HG03175 (cell line): ENCODE measurements around the gene BTAF1.

Source experiments
- ATAC-seq: cut with Tn5 transposase; IDR thresholded peaks from one replicate; pipeline ENCODE4 v1.9.1; 2021; ENCODE audit warnings: mild to moderate bottlenecking, moderate library complexity; ENCODE audit not compliant: unreplicated experiment

The BTAF1 gene

DNA sequence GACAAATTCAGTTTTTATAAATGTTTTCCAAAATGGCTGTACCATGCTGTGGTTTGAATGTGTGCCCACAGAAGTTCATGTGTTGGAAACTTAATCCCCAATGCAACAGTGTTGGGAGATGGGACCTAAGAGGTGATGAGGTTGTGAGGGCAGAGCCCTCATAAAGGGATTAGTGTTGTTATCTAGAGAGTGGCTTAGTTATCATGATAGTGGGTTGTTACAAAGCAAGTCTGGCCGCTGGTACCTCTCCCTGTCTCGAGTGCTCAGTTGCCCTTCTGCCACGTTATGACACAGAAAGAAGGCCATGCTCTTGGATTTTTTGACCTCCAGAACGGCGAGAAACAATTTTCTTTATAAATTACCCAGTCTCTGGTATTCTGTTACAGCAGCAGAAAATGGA is 119.0 kb downstream of the BTAF1 start:
- ATAC-seq, result no peak

DNA sequence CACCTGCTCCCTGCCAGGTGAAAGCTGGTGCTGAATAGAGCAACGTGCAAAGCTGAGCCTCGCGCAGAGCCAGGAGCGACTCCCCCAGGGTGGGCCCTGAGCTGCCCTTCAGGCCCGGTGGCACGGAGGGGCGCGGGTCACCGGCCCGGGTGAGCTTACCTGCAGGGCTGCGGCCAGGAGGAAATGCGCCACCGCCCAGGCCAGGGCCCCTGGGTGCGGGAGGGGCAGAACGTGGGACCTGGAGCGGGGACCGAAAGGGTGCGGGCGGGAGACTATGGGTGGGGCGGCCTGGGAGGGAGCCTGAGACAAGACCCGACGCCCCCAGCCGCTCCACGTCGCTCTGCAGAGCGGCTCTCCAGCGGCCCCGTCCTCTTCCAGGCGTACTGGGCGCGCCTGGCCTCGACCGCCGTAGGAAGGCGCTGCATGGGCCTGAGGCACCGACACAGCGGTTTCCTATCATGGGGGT is 122.1 kb downstream of the BTAF1 start:
- ATAC-seq, result no peak

DNA sequence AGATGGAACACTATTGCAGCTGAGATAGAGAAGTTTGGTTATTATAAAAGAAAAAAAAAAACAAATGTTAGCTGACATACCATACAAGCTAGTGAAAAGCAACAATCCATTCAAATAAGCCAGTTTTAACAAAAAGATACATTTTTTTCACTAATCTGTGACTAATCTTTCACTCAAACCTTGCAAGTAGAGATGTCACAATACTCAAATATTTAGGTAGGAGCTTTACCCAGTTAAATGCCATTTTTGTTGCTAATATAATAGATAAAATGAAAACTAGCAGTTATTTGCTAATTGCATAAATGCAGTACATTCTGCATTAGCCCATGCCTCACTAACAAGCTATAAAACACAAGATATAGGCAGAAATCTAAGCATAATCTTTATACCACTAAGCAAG is 123.6 kb downstream of the BTAF1 start:
- no peak for ATAC-seq

DNA sequence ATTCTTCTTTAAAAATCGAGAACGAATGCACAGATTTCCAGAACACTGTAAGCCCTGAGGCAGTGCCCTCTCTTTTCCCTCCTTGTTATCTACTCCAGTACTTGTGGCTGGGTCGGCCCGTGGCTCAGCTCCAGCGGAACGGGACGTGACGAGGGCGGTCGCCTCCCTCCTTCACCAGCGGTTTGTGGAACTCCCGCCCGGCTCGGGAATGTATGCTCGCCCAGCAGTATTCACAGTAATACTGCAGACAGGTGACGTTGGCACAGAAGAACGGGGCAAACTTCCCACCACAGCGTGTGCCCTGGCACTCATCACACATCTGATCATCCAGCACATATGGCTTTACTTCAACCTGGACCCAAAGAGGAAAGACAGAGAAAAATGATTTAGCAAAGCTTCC is 128.5 kb downstream of the BTAF1 start:
- no peak for ATAC-seq

DNA sequence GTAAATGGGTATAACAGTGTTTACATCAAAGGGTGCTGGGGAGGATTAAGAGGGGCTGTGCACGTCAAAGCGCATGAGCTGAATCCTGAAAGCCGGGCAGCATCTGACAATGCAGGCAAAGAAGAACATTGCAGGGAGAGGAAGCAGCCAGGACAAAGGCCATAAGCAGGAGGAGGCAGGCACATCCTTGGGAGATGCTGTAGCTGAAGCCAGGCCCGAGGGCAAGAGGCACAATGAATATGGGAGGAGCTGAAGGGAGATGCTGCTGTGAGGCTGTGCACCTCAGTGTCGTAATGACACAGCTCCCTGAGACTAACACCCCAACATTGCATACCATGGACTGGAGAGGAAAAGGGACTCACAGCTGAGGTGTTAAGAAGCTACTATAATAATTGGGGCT is 129.2 kb downstream of the BTAF1 start:
- ATAC-seq, result no peak

DNA sequence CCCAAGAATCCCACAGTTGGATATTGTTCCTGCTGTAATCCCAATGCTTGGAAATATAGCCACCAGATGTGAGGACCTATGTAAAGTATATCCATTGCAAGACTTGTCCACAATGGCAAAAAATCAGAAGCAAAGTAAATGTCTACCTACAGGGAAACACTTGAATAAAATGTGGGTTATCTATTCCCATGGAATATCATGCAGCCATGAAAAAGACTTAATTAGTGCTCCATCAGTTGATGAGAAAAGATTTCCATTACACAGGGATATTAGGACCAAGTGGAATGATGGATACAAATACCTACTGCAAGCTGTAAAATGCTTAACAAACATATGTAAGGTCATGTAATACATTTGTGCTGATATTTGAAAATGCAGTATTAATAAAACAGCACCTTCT is 131.2 kb downstream of the BTAF1 start:
- ATAC-seq, result no peak

DNA sequence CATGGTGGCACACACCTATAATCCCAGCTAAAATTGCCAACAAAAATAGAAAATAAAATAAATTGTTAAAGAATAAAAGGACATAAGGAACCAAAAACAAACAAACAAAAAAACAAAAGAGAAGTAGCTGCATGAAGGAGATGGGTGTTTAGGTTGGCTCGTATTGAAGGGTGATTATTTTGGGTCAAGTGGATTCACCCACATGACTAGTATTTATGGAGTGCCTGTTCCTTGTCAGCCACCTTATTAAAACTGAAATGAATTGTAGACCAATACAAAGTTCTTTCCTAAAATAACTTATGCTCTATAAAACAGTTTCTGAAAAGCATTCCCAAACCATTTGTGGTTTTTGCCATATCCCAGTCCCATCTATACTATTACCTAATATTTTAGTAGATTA is 138.7 kb downstream of the BTAF1 start:
- no peak for ATAC-seq

DNA sequence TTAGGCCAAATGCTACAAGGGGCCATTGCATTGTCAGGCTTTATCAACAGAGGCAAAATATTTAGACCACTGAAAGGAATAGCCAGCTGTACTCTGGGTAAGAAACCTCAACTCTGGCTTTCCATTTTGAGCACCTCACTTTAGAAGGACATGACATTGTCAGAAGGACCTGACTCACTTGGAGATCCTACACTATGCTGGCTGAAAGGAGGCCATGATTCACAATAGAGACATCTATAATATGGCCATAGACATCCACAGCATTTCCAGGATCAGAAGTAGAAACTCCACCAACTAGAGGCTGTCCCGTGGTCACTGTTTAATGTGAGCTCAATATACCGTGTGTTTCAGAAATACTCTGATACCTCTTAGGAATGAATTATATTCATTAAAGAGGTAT is 140.9 kb downstream of the BTAF1 start:
- no peak for ATAC-seq

DNA sequence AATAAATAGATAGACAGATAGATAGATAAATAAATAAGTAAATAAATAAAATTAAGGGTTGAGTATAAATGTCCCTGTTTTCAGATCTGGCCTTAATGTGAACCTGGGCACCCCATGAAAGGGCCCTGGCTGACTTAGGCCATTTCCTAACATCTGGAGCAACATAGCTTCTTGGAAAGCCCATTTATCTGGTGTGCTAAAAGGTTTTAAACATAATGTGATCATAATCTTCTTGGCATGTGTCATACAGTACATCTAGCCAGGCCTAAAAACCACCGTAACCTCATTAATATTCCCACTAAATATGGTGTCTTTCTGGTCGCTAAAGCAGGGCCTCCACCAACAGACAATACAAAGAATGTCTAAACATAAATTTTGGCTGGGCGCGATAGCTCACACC is 142.8 kb downstream of the BTAF1 start:
- ATAC-seq, result no peak

DNA sequence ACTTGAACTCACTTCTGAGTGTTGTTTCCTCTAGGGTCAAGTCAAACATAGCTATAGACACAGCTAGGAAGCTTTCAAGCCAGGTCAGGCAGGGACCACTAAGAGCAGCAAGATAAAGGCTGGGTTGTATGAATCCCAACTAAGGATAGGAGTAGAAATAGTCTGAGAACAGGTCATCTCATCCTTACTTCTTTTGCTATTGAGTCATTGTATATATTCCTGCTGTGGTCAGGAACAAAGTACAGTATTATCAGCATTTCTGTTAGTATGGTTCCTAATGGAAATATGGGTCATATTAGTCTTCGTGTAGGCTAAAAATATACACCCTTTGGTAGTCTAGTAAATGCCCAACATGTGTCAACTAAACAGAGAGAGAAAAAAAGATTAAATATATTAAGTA is 145.3 kb downstream of the BTAF1 start:
- ATAC-seq, result no peak

DNA sequence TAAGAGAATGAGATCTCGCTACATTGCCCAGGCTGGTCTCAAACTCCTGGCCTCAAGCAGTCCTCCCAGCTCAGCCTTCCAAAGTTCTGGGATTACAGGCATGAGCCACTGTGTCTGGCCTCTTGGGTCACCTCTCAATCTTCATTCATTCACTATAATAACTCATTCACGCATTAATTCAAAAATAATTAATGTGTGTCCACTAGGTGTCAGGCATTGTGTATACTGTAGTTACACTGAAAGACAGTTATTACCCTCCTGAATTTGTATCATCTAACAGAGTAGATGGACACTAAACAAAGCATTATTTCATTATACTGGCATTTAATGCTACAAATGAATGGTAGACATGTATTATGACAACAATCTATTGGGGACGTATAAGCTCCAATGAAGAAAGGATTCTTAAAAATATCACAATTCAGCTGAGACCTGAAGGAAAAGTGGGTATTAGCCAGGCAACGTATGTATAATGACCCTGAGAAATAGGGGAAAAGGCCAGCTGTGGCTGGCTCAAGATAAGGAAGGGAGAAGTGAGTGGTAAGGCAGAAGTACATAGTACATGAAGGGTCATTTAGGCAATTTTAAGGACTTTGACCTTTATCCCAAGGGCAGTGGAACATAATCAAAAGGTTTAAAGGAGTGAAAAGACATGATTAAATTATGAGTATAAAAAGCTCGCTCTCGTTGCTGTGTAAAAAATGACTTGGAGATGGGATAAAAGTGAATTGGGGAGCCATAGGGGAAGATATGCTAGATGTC is 150.7 kb downstream of the BTAF1 start:
- no peak for ATAC-seq

DNA sequence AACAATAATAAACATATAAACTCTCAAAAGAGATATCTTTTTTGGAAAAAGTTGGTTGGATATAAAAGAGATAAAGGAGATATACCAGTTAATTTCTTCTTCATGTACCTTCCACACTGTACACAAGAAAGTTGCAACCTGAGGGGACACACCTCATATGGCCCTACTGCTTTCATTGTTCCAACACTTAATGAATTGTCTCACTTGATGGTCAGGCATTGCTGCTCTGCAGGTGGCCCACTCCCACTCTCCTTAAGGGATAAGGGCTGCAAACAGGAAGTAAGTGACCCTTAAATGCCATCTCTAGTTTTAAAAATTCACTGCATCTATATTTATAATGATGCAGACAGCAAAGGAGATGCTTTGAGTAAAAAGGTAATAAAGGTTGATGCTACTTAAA is 152.3 kb downstream of the BTAF1 start:
- ATAC-seq, result no peak

DNA sequence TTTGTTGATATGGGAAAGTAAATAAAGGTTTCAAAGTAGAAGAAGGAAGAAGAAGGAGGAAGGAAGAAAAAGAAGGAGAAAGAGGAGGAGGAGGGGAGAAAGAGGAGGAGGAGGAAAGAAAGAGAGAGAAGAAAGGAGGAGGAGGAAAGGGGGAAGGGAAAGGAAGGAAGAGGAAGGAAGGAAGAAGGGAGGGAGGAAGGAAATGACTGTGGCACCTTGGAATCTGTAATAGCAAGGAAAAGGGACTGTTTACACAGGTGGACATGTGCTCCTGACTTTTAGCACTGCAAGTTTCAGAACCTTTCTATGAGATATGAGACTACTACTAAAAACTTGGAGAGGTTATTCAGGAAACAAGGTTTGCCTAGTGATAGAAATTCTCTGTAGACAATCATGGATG is 153.2 kb downstream of the BTAF1 start:
- no peak for ATAC-seq

DNA sequence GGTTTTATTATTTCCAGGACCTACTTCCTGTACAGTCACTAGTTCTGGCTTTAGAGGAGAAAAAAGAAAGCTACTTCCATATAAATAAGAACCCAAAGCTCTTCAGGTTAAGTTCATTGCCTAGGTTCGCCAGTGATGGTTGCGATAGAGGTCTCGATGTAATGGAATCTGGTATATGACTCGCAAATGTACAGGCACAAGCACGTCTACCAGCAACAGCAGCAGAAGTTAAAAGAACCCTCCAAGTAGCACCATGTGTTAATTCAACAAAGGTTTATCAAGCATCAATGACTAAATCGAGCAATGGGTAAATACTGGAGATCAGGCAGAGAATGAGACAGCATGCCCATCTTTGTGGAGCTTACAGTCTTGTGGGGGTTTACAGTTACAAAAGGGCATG is 155.4 kb downstream of the BTAF1 start:
- ATAC-seq, result no peak
